ENCODE data around the gene GNAZ. TPM values are rescaled to one million over a fixed set of nuclear protein-coding genes. Genes with fewer than 3 reads are reported as not detected.

Gene GNAZ
- total RNA-seq, 1 experiment from 2014 or later, result 5.0 TPM

DNA sequence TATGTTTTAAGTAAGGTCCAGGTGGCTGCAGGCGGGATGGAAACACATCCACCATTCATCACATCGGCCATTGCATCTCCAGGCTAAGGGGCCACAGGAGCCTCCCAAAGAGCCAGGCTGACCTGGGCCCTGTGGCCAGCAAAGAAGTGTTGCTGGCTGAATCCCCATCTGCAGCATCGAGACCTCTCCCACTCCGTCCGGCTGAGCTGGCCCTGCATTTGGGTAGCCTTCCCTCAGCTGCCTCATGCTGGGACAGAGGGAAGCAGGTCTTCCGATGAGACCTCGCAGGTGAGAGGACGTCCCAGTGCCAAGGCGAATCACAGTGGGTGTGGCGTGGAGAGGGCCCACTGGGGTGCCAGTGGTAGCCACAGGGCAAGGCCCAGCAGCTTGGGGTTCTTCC is 47.0 kb downstream of the GNAZ start:
- no peaks in the 10 kb centered on the region for H3K79me2 ChIP-seq (ENCODE audit: insufficient read depth, low read length)
- no peaks in the 10 kb centered on the region for H3K36me3 Mint-ChIP-seq (ENCODE audit: insufficient read depth in 1 of 3, low read depth in 3 of 3)
- no CpG with 5 or more reads among the region's 10 CpGs for WGBS (ENCODE audit: extremely low coverage, insufficient read length, low lambda C conversion rate)
- H3K18ac ChIP-seq (ENCODE audit: insufficient read length, low read depth, low read length), result no peak overlapping the region
- H3K4ac ChIP-seq (ENCODE audit: low read depth, low read length), result no peak overlapping the region
- peaks cover 51% of the 10 kb centered on the region for H3K27me3 Mint-ChIP-seq (ENCODE audit: low read depth)
- H2BK20ac ChIP-seq (ENCODE audit: low read depth, low read length, poor library complexity, severe bottlenecking), result no peak overlapping the region
- no peak overlapping the region for H3K27ac Mint-ChIP-seq
- TF ChIP-seq, protein P1, sequence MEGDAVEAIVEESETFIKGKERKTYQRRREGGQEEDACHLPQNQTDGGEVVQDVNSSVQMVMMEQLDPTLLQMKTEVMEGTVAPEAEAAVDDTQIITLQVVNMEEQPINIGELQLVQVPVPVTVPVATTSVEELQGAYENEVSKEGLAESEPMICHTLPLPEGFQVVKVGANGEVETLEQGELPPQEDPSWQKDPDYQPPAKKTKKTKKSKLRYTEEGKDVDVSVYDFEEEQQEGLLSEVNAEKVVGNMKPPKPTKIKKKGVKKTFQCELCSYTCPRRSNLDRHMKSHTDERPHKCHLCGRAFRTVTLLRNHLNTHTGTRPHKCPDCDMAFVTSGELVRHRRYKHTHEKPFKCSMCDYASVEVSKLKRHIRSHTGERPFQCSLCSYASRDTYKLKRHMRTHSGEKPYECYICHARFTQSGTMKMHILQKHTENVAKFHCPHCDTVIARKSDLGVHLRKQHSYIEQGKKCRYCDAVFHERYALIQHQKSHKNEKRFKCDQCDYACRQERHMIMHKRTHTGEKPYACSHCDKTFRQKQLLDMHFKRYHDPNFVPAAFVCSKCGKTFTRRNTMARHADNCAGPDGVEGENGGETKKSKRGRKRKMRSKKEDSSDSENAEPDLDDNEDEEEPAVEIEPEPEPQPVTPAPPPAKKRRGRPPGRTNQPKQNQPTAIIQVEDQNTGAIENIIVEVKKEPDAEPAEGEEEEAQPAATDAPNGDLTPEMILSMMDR (conservative IDR thresholded peaks at IDR 0.05), result no peak
- H3K4me1 ChIP-seq (ENCODE audit: insufficient read depth, low read length), result no peaks in the 10 kb centered on the region
- no peaks in the 10 kb centered on the region; the same call in 1 of the 2 replicates for H3K27me3 ChIP-seq (ENCODE audit: insufficient read depth, low read length)
- H3K4me2 ChIP-seq (ENCODE audit: insufficient read depth, insufficient read length, low read length), result no peak overlapping the region
- H2BK120ac ChIP-seq (ENCODE audit: low read depth, low read length, poor library complexity, severe bottlenecking), result no peak overlapping the region
- no peaks in the 10 kb centered on the region for H4K20me1 ChIP-seq (ENCODE audit: control insufficient read depth, insufficient read depth, insufficient read length)
- no peaks in the 10 kb centered on the region for H3K9me3 Mint-ChIP-seq
- H3K79me1 ChIP-seq (ENCODE audit: insufficient read depth, low read depth, low read length, poor library complexity, severe bottlenecking), result no peaks in the 10 kb centered on the region
- H3K14ac ChIP-seq (ENCODE audit: insufficient read depth, low read length), result no peak overlapping the region; the same call in 1 of the 2 replicates
- H4K91ac ChIP-seq (ENCODE audit: insufficient read length, low read depth, low read length), result no peak overlapping the region
- no peak overlapping the region for H3K9ac ChIP-seq (ENCODE audit: extremely low read depth, insufficient read length, low read length)
- H4K8ac ChIP-seq (replicated peaks; ENCODE audit: insufficient read length, low read depth, low read length), result no peak overlapping the region
- H2AFZ ChIP-seq (ENCODE audit: low read length), result no peak overlapping the region
- H3K27ac ChIP-seq (ENCODE audit: insufficient read length, low read depth, low read length), result no peak overlapping the region
- H3K9me3 ChIP-seq (ENCODE audit: control insufficient read depth, low read depth, low read length), result no peaks in the 10 kb centered on the region
- no peak overlapping the region for H4K5ac ChIP-seq (ENCODE audit: insufficient read length, low read depth, low read length)
- no peak overlapping the region for H3K4me3 Mint-ChIP-seq
- H2BK12ac ChIP-seq (ENCODE audit: insufficient read length, low read depth, low read length), result no peak overlapping the region
- H3K23me2 ChIP-seq (ENCODE audit: insufficient read length, low read depth, low read length, poor library complexity, severe bottlenecking), result no peaks in the 10 kb centered on the region
- H3T11ph ChIP-seq (ENCODE audit: low read length), result no peak overlapping the region
- no peak overlapping the region for H2AK5ac ChIP-seq (ENCODE audit: insufficient read length, low read length)
- no peak overlapping the region for H2BK5ac ChIP-seq (ENCODE audit: insufficient read length, low read length)
- H3K4me1 Mint-ChIP-seq, result peaks cover 10 to 17% of the 10 kb centered on the region in 2 experiments; a peak in 3 of 4 replicates
- H3K23ac ChIP-seq (ENCODE audit: insufficient read length, low read depth, low read length), result no peak overlapping the region
- H3K56ac ChIP-seq (ENCODE audit: insufficient read length, low read depth, low read length), result no peak overlapping the region
- no peak for DNase-seq
- no peak overlapping the region for H2BK15ac ChIP-seq (ENCODE audit: low read depth, low read length)
